Activated CD8-positive, alpha-beta T cell treated with anti-CD3 and anti-CD28 coated beads for 36 hours (primary cell): ENCODE data around the gene C5orf58. TPM values are rescaled to one million over a fixed set of nuclear protein-coding genes. Genes with fewer than 3 reads are reported as not detected.
"Not testable (repeated sequence)": the region's sequence is repeated elsewhere in the genome, so short reads cannot be mapped to it uniquely, and the experiment has no call there.

Source experiments
- ATAC-seq: fragments of 200-7000 bp; cut with Tn5 transposase; one replicate; pipeline ENCODE4 v1.10.0; 2021; ENCODE audit warnings: mild to moderate bottlenecking, moderate library complexity
- CTCF ChIA-PET: fragments of 350-600 bp; sonication (Branson Sonifier 250); formaldehyde crosslinking; loops from one replicate; lab custom pipeline; 2021; ENCODE audit warnings: antibody characterized with exemption; lab: Charles Lee
- POLR2A ChIA-PET: fragments of 350-600 bp; sonication (Branson Sonifier 250); formaldehyde crosslinking; loops from one replicate; lab custom pipeline; 2021; ENCODE audit warnings: antibody characterized with exemption; lab: Charles Lee
- DNase-seq: peaks from one replicate; pipeline ENCODE4 v3.0.0-alpha.2; 2020
- H3K27ac Mint-ChIP-seq: one replicate; pipeline ENCODE4 v1.8.0; 2021; ENCODE audit warnings: mild to moderate bottlenecking, mixed read lengths
- H3K27me3 Mint-ChIP-seq: one replicate; pipeline ENCODE4 v1.8.0; 2021; ENCODE audit warnings: mixed read lengths
- H3K36me3 Mint-ChIP-seq: one replicate; pipeline ENCODE4 v1.8.0; 2021; ENCODE audit warnings: low read depth, mixed read lengths
- H3K4me1 Mint-ChIP-seq: one replicate; pipeline ENCODE4 v1.8.0; 2021; ENCODE audit warnings: low read depth, mixed read lengths
- H3K4me3 Mint-ChIP-seq: one replicate; pipeline ENCODE4 v1.8.0; 2021; ENCODE audit warnings: mild to moderate bottlenecking, moderate library complexity, mixed read lengths
- H3K9me3 Mint-ChIP-seq: one replicate; pipeline ENCODE4 v1.8.0; 2021; ENCODE audit warnings: mixed read lengths
- CTCF ChIP-seq: fragments of 200-600 bp; IDR thresholded peaks from one replicate; pipeline ENCODE4 v1.8.0; 2022; ENCODE audit warnings: antibody characterized with exemption, mild to moderate bottlenecking
- intact Hi-C: fragments of 100-400 bp; cut with micrococcal nuclease; formaldehyde crosslinking; loops from one replicate; pipeline ENCODE4 v1.10.0; 2022
- total RNA-seq, 2 experiments: library from RNA; stranded (reverse); gene quantifications; one replicate each; pipeline ENCODE4 v1.2.3, GENCODE V29; 2021

The C5orf58 gene
- total RNA-seq, 2 experiments from 2014 or later: not detected

- CTCF ChIA-PET: interaction anchor here (0.9 to 2.8 kb wide), 10 partner anchors 8 to 387 kb away, joined by 3 to 20 read pairs (median 4); no protein-coding TSS in a partner anchor
- TF ChIP-seq CTCF: no peak
- ATAC-seq: no peak
- POLR2A ChIA-PET: interaction anchor here (0.9 to 1.6 kb wide), 7 partner anchors 10 to 87 kb away, joined by 3 to 6 read pairs (median 3); no protein-coding TSS in a partner anchor
- no peak for DNase-seq
- intact Hi-C loops: no loop called here
- no peak overlapping the region for H3K4me3 Mint-ChIP-seq
- peaks cover 7% of the 10 kb centered on the region for H3K9me3 Mint-ChIP-seq
- peaks cover 26% of the 10 kb centered on the region for H3K4me1 Mint-ChIP-seq
- peak overlapping the region; percentile 7 for H3K27ac Mint-ChIP-seq
- H3K36me3 Mint-ChIP-seq: peaks cover 58% of the 10 kb centered on the region
- H3K27me3 Mint-ChIP-seq: no peaks in the 10 kb centered on the region
These were observed 13.5 kb downstream of the C5orf58 start for GRCh38 chr5:170246126-170246870.

GRCh38 chr5:170247363-170247762, 14.6 kb downstream of the C5orf58 start:
- POLR2A ChIA-PET: interaction anchor here (0.8 to 1.6 kb wide), 5 partner anchors 19 to 86 kb away, joined by 3 to 4 read pairs (median 3); no protein-coding TSS in a partner anchor
- intact Hi-C loops: no loop called here

GRCh38 chr5:170248172-170248930, 15.6 kb downstream of the C5orf58 start:
- no peak overlapping the region for H3K4me3 Mint-ChIP-seq
- peaks cover 43% of the 10 kb centered on the region for H3K4me1 Mint-ChIP-seq
- H3K27me3 Mint-ChIP-seq: no peaks in the 10 kb centered on the region
- intact Hi-C loops: no loop called here
- POLR2A ChIA-PET: no interaction called here
- peaks cover 77% of the 10 kb centered on the region for H3K36me3 Mint-ChIP-seq
- CTCF ChIA-PET: interaction anchor here (2.8 kb wide), 1 partner anchor 21 kb away, joined by 20 read pairs; no protein-coding TSS in a partner anchor
- TF ChIP-seq CTCF: no peak
- ATAC-seq (no peak), DNase-seq (no peak)
- peak overlapping the region; percentile 23 for H3K27ac Mint-ChIP-seq
- H3K9me3 Mint-ChIP-seq: peaks cover 7% of the 10 kb centered on the region

More at GRCh38 chr5:170247363-170247762, 14.6 kb downstream of the C5orf58 start:
- ATAC-seq (no peak), DNase-seq (no peak)
- Mint-ChIP-seq H3K4me1 (peaks cover 35% of the 10 kb centered on the region), H3K9me3 (peaks cover 7% of the 10 kb centered on the region), H3K27me3 (no peaks in the 10 kb centered on the region), H3K36me3 (peaks cover 68% of the 10 kb centered on the region), H3K27ac (no peak overlapping the region), H3K4me3 (no peak overlapping the region)
- CTCF ChIA-PET: interaction anchor here (1.0 to 2.8 kb wide), 6 partner anchors 9 to 87 kb away, joined by 3 to 20 read pairs (median 4); no protein-coding TSS in a partner anchor
- no peak for TF ChIP-seq CTCF

GRCh38 chr5:170248931-170249227, 16.1 kb downstream of the C5orf58 start:
- DNase-seq, H3K4me3 Mint-ChIP-seq, CTCF ChIA-PET, ATAC-seq, intact Hi-C loops, POLR2A ChIA-PET, H3K27me3 Mint-ChIP-seq, H3K9me3 Mint-ChIP-seq: not testable (repeated sequence)
- H3K4me1 Mint-ChIP-seq: peaks cover 48% of the 10 kb centered on the region
- peaks cover 82% of the 10 kb centered on the region for H3K36me3 Mint-ChIP-seq
- H3K27ac Mint-ChIP-seq: peak overlapping the region; percentile 23

GRCh38 chr5:170249355-170249754, 16.6 kb downstream of the C5orf58 start:
- intact Hi-C loops: no loop called here
- peaks cover 7% of the 10 kb centered on the region for H3K9me3 Mint-ChIP-seq
- no peak for TF ChIP-seq CTCF
- peak overlapping the region; percentile 68 for H3K27ac Mint-ChIP-seq
- DNase-seq: no peak
- H3K36me3 Mint-ChIP-seq: peaks cover 87% of the 10 kb centered on the region
- H3K4me3 Mint-ChIP-seq: no peak overlapping the region
- peaks cover 53% of the 10 kb centered on the region for H3K4me1 Mint-ChIP-seq
- no peaks in the 10 kb centered on the region for H3K27me3 Mint-ChIP-seq
- CTCF ChIA-PET: no interaction called here
- POLR2A ChIA-PET: no interaction called here
- ATAC-seq: no peak
